Measurements from ENCODE around the gene WDR55.
"Not testable (repeated sequence)": the region's sequence is repeated elsewhere in the genome, so short reads cannot be mapped to it uniquely, and the experiment has no call there.

The WDR55 gene, protein sequence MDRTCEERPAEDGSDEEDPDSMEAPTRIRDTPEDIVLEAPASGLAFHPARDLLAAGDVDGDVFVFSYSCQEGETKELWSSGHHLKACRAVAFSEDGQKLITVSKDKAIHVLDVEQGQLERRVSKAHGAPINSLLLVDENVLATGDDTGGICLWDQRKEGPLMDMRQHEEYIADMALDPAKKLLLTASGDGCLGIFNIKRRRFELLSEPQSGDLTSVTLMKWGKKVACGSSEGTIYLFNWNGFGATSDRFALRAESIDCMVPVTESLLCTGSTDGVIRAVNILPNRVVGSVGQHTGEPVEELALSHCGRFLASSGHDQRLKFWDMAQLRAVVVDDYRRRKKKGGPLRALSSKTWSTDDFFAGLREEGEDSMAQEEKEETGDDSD

DNA sequence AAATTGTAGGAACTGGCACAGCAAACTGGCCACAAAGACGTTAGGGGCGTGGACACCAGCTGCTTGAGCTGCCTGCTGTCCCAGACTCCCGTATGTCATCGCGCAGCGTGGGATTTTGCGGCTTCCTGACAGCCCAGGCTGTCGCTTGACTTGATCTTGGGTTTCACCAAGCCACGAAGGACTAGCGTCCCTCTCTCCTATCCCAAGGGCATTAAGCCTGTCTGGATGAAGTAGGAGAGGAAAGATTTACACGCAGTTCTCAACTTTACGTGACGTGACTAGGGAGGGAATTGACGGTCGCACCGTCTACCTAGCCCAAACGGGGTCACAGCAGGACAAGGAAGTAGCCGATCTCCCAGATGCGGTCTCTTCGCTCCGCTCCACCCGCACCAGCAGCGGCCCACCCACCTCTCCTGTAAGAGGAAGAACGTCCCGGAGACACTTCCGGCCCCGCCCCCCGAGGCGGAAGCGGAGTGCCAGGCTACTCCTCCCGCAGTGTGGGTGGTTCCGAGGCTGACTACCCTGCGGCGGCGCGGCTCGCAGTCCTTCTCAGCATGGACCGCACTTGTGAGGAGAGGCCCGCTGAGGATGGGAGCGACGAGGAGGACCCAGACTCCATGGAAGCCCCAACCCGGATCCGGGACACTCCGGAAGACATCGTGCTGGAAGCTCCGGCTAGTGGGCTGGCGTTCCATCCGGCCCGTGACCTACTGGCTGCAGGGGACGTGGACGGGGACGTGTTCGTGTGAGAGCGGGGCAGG, at the start of gene WDR55:
Gene WDR55 (plus strand): TSS at position 546 of the 761 bp plus-strand sequence. CDS start 9 bp downstream, at position 555.
- peak; percentile 95 for DNase-seq

DNA sequence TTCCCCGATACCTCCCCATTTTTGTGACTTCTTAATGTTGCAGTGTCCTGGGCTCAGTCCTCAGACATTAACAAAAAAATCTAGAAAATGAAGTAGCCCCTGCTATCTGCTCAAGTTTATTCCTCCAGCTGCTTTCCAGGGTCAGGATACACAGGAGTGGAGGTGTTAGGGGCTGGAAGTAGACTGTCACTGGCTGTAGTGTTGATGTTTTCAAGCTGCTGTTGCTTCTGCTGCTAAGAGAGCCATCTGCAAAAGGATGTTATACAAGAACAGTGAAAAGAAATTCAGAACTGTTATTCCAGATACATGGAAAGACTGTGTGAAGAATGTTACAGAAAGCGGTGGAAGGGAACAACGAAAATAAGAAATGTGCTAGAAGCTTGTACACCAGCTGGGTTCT, 42.4 kb upstream of the WDR55 start:
- DNase-seq: no peak

DNA sequence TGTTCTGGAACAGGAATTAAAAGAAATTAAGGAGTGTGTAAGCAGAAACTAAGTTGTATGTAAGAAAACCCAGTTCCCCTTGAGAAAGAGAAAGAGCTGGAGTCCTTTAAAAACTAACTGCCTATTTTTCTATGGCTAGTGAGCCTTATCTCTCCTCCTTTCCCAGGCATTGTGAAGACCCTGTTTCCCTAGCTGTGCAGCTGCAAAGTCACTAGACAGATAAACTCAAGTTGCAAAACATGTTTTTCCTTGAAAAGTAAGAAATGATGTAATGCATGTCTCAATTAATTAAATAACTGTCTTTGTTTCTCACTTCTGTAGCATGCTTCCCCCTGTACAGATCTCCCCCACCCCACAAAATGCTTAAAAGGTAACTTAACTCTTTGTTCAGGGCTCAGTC, 41.6 kb upstream of the WDR55 start:
- not testable (repeated sequence) for DNase-seq

DNA sequence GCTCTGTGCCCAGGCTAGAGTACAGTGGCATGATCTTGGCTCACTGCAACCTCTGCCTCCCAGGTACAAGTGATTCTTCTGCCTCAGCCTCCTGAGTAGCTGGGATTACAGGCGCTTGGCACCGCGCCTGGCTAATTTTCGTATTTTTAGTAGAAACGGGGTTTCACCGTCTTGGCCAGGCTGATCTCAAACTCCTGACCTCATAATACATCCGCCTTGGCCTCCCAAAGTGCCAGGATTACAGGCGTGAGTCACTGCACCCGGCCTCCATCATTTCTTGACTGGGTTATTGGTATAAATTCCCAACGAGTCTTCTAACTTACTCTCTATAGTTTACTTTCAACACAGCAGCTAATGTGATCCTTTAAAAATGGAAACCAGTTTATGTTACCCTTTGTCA, 39.8 kb upstream of the WDR55 start:
- DNase-seq: not testable (repeated sequence)

GRCh38 chr5:140627972-140628371, 36.7 kb upstream of the WDR55 start:
- no peak for DNase-seq

DNA sequence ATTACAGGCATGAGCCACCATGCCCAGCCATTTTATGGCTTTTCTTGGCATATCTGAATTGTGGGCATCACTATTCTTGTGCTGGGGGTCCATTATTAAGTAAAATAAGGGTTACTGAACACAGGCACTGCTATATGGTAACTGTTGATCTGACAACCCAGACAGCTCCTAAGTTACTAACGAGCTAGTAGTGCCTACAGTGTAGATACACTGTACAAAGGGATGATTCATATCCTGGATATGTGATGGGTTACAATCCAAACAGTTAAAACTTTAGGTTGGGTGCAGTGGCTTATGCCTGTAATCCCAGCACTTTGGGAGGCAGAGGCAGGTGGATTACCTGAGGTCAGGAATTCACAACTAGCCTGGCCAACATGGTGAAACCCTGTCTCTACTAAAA, 36.0 kb upstream of the WDR55 start:
- DNase-seq: no peak

- DNase-seq: no peak
Measured at GRCh38 chr5:140630292-140631035, 34.2 kb upstream of the WDR55 start.

- DNase-seq: no peak
Measured at GRCh38 chr5:140631036-140631417, 33.7 kb upstream of the WDR55 start.

- peak; percentile 31 for DNase-seq
Measured at GRCh38 chr5:140631831-140632365, 32.8 kb upstream of the WDR55 start.

GRCh38 chr5:140632366-140633020, 32.2 kb upstream of the WDR55 start:
- DNase-seq: peak; percentile 58

DNA sequence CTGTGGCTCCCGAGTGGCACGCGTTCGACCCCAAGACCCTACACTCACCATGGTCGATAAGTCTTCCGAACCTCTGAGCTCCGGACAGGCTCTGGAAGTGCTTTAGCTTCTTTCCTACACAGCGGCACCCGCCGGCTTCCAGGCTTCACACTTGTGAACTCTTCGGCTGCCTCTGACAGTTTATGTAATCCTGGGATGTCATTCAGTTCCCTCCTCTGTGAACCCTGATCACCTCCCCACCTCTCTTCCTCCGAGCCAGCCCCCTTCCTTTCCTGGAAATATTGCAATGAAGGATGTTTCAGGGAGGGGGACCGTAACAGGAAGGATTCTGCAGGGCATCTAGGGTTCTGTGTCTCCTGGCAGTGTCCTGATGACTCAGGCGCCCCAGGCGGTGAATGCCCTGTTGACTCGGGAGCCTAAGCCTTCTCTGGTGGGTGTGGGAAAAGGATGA, 31.7 kb upstream of the WDR55 start, which contains the start of gene CD14:
Gene CD14 (minus strand): TSS at position 155 of the 451 bp plus-strand sequence. CDS start 104 bp downstream, at position 51.
- no peak for DNase-seq

DNA sequence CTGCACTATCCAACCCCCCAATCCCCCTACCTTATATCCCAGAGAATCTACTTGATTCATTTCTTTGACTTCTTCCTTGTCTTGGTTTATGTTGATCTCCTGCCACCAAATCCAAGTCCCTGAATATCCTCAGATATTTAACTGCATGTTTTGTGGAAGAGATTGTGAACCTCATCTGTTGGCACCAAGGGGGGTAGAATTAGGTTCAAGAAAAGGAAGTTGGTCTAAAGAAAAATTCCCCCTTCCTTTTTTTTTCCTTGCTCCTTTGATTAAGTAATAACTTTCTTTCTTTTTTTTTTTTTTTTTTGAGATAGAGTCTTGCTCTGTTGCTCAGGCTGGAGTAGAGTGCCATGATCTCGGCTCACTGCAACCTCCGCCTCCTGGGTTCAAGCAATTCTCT, 31.2 kb upstream of the WDR55 start:
- no peak for DNase-seq

GRCh38 chr5:140634103-140634502, 30.6 kb upstream of the WDR55 start:
- DNase-seq: no peak

- no peak for DNase-seq
Measured at GRCh38 chr5:140635291-140636257, 29.1 kb upstream of the WDR55 start.

GRCh38 chr5:140637371-140638100, 27.2 kb upstream of the WDR55 start:
- no peak for DNase-seq

- not testable (repeated sequence) for DNase-seq
Measured at GRCh38 chr5:140638898-140639147, 25.9 kb upstream of the WDR55 start.

GRCh38 chr5:140639148-140639981, 25.3 kb upstream of the WDR55 start, which contains the start of gene TMCO6:
Gene TMCO6, plus strand, starts transcription at chr5:140639451. Its CDS starts 77 bp downstream, at chr5:140639528.
- peak; percentile 97 for DNase-seq

GRCh38 chr5:140641716-140642115, 23.0 kb upstream of the WDR55 start:
- no peak for DNase-seq

DNA sequence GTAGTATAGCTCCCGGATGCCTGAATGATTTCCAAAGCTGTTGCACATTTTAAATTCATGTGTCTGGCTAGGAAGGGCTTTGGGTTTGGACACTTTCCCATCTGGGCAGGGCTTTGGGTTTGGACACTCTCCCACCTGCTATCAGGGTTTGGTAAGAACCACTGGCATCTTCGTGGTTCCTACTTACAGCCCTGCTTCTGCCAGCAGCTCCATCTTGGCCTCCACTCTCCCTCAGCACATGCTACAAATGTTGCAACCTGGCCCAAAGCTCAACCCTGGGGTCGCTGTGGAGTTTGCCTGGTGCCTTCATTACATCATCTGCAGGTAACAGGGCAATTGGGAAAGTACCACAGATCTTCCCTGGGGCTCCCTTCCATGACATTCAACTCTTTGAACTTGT, 22.0 kb upstream of the WDR55 start:
- DNase-seq: no peak

- no peak for DNase-seq
Measured at GRCh38 chr5:140647042-140647419, 17.7 kb upstream of the WDR55 start.
